ENCODE data around the gene MUTYH. TPM values are rescaled to one million over a fixed set of nuclear protein-coding genes. Genes with fewer than 3 reads are reported as not detected.
A peak's percentile ranks its signal among the peaks of the same experiment; 100 is the strongest.
"Not testable (repeated sequence)": the region's sequence is repeated elsewhere in the genome, so short reads cannot be mapped to it uniquely, and the experiment has no call there.

The MUTYH gene
- total RNA-seq, 2 experiments from 2014 or later, result 59.9 to 68.8 TPM

GRCh38 chr1:45303520-45304310 is 36.5 kb downstream of the MUTYH start:
- H3K27ac Mint-ChIP-seq, result peak overlapping the region; percentile 96
- ATAC-seq (ENCODE audit: low read depth), result peak; percentile 86
- H3K36me3 Mint-ChIP-seq, result no peaks in the 10 kb centered on the region
- peak; percentile 96 for DNase-seq
- H3K27me3 Mint-ChIP-seq, result no peaks in the 10 kb centered on the region
- POLR2A ChIA-PET, result interaction anchor here (0.6 to 5.5 kb wide), 28 partner anchors 17 to 590 kb away, joined by 3 to 84 read pairs (median 4); partner anchors contain the start of genes CCDC163, EIF2B3, HECTD3 and HPDL
- peak overlapping the region; percentile 90 for H3K4me3 Mint-ChIP-seq
- no peaks in the 10 kb centered on the region for H3K9me3 Mint-ChIP-seq
- peaks cover 28% of the 10 kb centered on the region for H3K4me1 Mint-ChIP-seq

- ATAC-seq (ENCODE audit: low read depth), result no peak
Observed at GRCh38 chr1:45302505-45303150, 37.6 kb downstream of the MUTYH start.

GRCh38 chr1:45300669-45300997 is 39.6 kb downstream of the MUTYH start:
- Mint-ChIP-seq H3K9me3 (no peaks in the 10 kb centered on the region), H3K4me3 (no peak overlapping the region), H3K4me1 (peaks cover 14% of the 10 kb centered on the region), H3K27ac (no peak overlapping the region), H3K36me3 (no peaks in the 10 kb centered on the region), H3K27me3 (no peaks in the 10 kb centered on the region)
- ATAC-seq (ENCODE audit: low read depth) (no peak), DNase-seq (no peak)
- POLR2A ChIA-PET, result interaction anchor here (0.5 to 3.0 kb wide), 5 partner anchors 286 to 579 kb away, joined by 3 to 9 read pairs (median 4); partner anchors contain the start of gene RNU5D-1

More at GRCh38 chr1:45302505-45303150, 37.6 kb downstream of the MUTYH start:
- H3K4me3 Mint-ChIP-seq, result peak overlapping the region; percentile 70
- no peaks in the 10 kb centered on the region for H3K9me3 Mint-ChIP-seq
- no peaks in the 10 kb centered on the region for H3K27me3 Mint-ChIP-seq
- POLR2A ChIA-PET, result interaction anchor here (1.0 to 5.5 kb wide), 9 partner anchors 38 to 581 kb away, joined by 4 to 84 read pairs (median 9); partner anchors contain the start of genes EIF2B3, HECTD3, MUTYH and PLK3
- H3K27ac Mint-ChIP-seq, result peak overlapping the region; percentile 32
- DNase-seq, result no peak
- H3K4me1 Mint-ChIP-seq, result peaks cover 28% of the 10 kb centered on the region
- H3K36me3 Mint-ChIP-seq, result no peaks in the 10 kb centered on the region

- Mint-ChIP-seq H3K27me3 (no peaks in the 10 kb centered on the region), H3K36me3 (no peaks in the 10 kb centered on the region), H3K9me3 (no peaks in the 10 kb centered on the region), H3K27ac (no peak overlapping the region), H3K4me1 (peaks cover 10% of the 10 kb centered on the region), H3K4me3 (no peak overlapping the region)
- DNase-seq, result no peak
- ATAC-seq (ENCODE audit: low read depth), result no peak
- POLR2A ChIA-PET, result interaction anchor here (0.5 to 3.0 kb wide), 6 partner anchors 286 to 578 kb away, joined by 3 to 9 read pairs (median 4); partner anchors contain the start of genes RNU5D-1 and UROD
Observed at GRCh38 chr1:45299981-45300668, 40.1 kb downstream of the MUTYH start.

- no peak for DNase-seq
- Mint-ChIP-seq H3K9me3 (no peaks in the 10 kb centered on the region), H3K36me3 (no peaks in the 10 kb centered on the region), H3K4me1 (peaks cover 4% of the 10 kb centered on the region), H3K27me3 (no peaks in the 10 kb centered on the region), H3K4me3 (no peak overlapping the region), H3K27ac (no peak overlapping the region)
- POLR2A ChIA-PET, result interaction anchor here (1.1 to 3.0 kb wide), 2 partner anchors 285 to 287 kb away, joined by 3 to 9 read pairs; partner anchors contain the start of gene UROD
- ATAC-seq (ENCODE audit: low read depth), result no peak
Observed at GRCh38 chr1:45299296-45299695, 40.9 kb downstream of the MUTYH start.

GRCh38 chr1:45297666-45298356 is 42.4 kb downstream of the MUTYH start:
- Mint-ChIP-seq H3K9me3 (no peaks in the 10 kb centered on the region), H3K4me1 (peaks cover 6% of the 10 kb centered on the region), H3K27me3 (no peaks in the 10 kb centered on the region), H3K4me3 (no peak overlapping the region), H3K36me3 (no peaks in the 10 kb centered on the region), H3K27ac (no peak overlapping the region)
- POLR2A ChIA-PET, result interaction anchor here (3.0 kb wide), 1 partner anchor 283 kb away, joined by 9 read pairs; no protein-coding TSS in a partner anchor
- no peak for DNase-seq
- ATAC-seq (ENCODE audit: low read depth), result no peak

- Mint-ChIP-seq H3K9me3 (no peaks in the 10 kb centered on the region), H3K36me3 (no peaks in the 10 kb centered on the region), H3K4me3 (no peak overlapping the region), H3K27ac (no peak overlapping the region), H3K27me3 (no peaks in the 10 kb centered on the region), H3K4me1 (peaks cover 2% of the 10 kb centered on the region)
- DNase-seq (no peak), ATAC-seq (ENCODE audit: low read depth) (no peak)
- POLR2A ChIA-PET, result interaction anchor here (1.0 kb wide), 1 partner anchor 278 kb away, joined by 3 read pairs; no protein-coding TSS in a partner anchor
Observed at GRCh38 chr1:45291716-45292115, 48.5 kb downstream of the MUTYH start.

- H3K4me3 Mint-ChIP-seq; H3K27me3 Mint-ChIP-seq; H3K27ac Mint-ChIP-seq; H3K36me3 Mint-ChIP-seq; H3K4me1 Mint-ChIP-seq; H3K9me3 Mint-ChIP-seq; ATAC-seq (ENCODE audit: low read depth); POLR2A ChIA-PET; DNase-seq: not testable (repeated sequence)
Observed at GRCh38 chr1:45291002-45291401, 49.2 kb downstream of the MUTYH start.

- H3K4me3 Mint-ChIP-seq; ATAC-seq (ENCODE audit: low read depth); H3K36me3 Mint-ChIP-seq: not testable (repeated sequence)
Observed at GRCh38 chr1:45286521-45286920, 53.7 kb downstream of the MUTYH start.

GRCh38 chr1:45284858-45285257 is 55.4 kb downstream of the MUTYH start:
- H3K27me3 Mint-ChIP-seq; POLR2A ChIA-PET; H3K36me3 Mint-ChIP-seq; H3K9me3 Mint-ChIP-seq; DNase-seq; ATAC-seq (ENCODE audit: low read depth); H3K4me1 Mint-ChIP-seq; H3K27ac Mint-ChIP-seq; H3K4me3 Mint-ChIP-seq: not testable (repeated sequence)

More at GRCh38 chr1:45286521-45286920, 53.7 kb downstream of the MUTYH start:
- H3K27me3 Mint-ChIP-seq, H3K9me3 Mint-ChIP-seq, H3K27ac Mint-ChIP-seq, DNase-seq, POLR2A ChIA-PET, H3K4me1 Mint-ChIP-seq: not testable (repeated sequence)

- Mint-ChIP-seq H3K27ac (no peak overlapping the region), H3K4me1 (no peaks in the 10 kb centered on the region), H3K9me3 (peaks cover 1% of the 10 kb centered on the region), H3K27me3 (peaks cover 15% of the 10 kb centered on the region), H3K36me3 (peaks cover 2% of the 10 kb centered on the region), H3K4me3 (no peak overlapping the region)
- ATAC-seq (ENCODE audit: low read depth) (no peak), DNase-seq (no peak)
- POLR2A ChIA-PET, result no interaction called here
Observed at GRCh38 chr1:45282351-45282750, 57.9 kb downstream of the MUTYH start.
